Activated T-cell treated with anti-CD3 and anti-CD28 coated beads for 48 hours (primary cell): Measurements from ENCODE around the gene TP53TG5.

Experiments
- DNase-seq: peaks from one replicate; pipeline ENCODE4 v3.0.0-alpha.2; 2020; ENCODE audit warnings: low read depth

Gene TP53TG5

DNA sequence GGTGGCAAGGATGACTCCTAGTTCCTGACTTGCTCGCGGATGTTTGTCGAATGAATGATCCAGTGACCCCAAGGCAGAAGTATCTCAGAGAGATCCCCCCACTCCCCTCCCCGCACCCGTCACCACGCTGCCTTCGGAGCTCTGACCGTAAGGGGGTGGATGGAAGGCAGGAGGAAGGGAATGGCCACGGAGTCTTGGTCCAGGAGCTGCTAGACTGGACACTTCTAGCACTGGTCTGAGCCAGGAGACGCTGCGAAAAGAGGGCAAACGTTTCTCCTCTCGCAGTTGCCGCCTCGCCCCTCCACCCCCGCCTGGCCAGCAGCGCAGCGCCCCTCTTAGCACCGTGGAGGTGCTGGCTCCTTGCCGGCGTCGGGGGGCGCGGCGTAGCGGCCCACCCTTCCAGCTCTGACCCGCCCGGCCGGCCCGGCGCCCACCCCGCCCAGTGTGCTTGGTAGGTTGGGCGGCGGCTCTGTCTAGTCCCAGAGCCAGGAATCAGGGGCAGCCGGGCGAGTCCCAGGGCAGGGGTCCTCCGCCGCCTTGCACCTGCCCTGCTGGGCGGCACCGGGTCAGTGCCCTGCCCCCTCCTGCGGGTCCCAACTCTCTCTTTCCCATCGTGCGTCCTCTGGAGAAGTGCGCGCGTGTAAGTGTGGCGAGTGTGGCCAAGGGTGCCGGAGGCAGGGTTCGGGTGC is 27.6 kb upstream of the TP53TG5 start:
- no peak for DNase-seq

DNA sequence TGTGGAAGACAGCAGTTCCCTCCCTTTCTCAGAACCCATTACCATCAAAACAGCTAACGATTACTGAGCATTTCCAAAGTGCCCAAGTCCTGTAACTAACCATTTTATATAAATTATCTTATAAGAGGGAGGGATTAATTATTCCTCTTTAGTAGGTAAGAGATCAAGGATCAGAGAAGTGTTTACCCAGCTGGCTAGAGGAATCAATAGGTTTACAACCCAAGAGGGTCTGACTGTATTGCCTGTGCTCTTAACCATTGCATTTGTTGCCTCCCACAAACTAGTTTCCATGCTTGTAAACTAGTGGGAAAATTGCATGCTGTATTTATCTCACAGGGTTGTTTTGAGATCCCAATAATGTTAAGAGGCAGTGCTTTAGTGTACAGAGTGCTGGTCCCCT is 26.3 kb upstream of the TP53TG5 start:
- no peak for DNase-seq

DNA sequence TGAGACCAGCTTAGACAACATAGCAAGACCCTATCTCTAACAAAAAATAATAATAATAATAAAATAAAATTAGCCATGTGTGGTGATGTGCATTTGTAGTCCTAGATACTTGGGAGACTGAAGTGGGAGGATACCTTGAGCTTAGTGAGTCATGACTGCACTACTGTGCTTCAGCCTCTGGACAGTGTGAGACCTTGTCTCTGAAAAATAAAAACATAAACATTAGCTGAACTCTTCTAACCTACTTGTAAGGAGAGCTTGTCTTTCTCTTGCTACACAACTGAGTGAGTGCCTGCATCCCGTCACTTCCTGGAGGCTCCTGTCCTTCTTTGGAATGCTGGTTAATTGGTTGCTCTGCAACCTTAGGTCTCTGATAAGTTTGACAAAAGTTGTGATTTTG is 24.8 kb upstream of the TP53TG5 start:
- no peak for DNase-seq

DNA sequence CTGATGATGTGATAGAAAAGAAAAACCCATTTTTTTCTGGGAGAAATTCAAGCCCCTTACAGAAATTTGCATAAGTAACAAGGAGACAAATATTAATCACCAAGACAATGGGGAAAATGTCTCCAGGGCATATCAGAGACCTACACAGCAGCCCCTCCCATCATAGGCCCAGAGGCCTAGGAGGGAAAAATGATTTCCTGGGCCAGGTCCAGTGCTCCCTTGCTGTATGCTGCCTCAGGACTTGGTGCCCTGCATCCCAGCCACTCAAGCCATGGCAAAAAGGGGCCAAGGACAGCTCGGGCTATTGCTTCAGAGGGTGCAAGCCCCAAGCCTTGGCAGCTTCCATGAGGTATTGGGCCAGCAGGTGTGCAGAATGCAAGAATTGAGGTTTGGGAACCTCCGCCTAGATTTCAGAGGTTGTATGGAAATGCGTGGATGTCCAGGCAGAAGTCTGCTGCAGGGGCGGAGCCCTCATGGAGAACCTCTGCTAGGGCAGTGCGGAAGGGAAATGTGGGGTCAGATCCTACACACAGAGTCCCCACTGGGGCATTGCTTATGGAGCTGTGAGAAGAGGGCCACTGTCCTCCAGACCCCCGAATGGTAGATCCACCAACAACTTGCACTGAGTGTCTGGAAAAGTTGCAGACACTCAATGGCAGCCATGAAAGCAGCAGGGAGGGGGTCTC is 22.4 kb upstream of the TP53TG5 start:
- DNase-seq: no peak

DNA sequence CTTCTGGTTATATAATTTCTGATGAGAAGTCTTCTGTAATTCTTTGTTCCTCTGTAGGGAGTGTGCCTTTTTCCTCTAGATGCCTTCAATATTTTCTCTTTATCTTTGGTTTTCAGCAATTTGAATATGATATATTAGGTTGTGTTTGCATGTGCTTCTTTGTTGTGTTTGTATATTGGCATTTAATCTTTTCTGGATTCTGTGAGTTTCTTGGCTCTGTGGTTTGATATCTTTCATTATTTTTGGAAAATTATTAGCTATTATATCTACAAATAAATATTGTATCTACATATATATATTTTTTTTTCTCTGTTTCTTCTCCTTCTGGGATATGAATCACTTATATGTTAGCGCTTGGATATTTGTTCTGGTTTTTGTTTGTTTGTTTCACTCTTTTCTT is 20.9 kb upstream of the TP53TG5 start:
- DNase-seq: no peak

DNA sequence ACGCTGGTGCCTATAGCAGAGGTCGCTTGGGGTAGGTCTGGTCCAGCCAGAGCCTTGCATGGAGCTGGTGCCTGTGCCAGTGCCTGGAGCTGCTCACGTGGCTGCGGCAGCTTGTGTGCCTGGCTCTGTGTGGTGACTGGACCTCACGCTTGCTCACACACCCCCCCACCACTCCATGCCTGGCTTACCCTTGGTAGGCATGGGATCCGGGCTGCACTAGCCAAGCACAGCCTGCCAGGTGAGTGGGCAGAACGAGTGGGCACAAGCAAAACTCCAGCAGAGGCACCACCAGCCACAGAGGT is 16.9 kb upstream of the TP53TG5 start:
- no peak for DNase-seq

DNA sequence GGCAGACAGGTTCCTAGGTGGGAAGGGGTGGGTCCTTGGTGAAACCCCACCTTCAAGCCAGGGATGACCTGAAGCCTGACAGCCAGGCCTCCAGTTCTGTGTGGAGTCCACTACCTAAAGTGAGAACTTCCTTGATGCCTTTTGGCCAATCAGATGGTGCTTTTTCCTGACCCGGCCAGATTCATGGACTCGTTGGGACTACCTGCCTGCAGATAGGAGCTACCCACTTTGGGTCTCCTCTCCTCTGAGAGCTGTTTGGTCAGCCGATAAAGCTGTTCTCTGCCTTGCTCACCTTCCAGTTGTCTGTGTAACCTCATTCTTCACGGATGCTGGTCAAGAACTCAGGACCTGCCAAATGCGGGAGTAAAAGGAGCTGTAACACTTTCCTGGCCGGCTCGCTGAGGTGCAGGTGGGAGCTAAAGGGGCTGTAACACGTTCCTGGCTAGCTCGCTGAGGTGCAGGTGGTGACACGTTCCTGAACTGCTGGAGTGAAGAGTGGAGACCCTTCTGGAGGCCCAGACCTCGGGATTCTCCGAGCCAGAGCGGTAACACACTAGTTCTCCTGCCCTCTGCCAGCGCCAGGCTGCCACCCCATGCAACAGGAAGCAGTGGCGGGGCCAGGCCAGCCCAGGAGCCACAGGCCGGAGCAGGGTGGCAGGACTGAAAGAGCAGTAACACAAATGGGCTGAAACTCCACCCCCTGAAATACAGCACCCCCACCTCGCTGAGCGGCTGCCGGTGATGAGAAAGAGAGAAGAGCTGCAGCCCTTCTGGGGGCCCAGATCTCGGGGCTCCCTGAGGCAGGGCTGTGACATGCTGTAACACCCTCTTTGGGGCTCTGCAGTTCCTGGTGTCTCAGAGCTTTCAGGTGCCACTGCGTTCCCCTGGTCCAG is 16.3 kb upstream of the TP53TG5 start:
- no peak for DNase-seq

DNA sequence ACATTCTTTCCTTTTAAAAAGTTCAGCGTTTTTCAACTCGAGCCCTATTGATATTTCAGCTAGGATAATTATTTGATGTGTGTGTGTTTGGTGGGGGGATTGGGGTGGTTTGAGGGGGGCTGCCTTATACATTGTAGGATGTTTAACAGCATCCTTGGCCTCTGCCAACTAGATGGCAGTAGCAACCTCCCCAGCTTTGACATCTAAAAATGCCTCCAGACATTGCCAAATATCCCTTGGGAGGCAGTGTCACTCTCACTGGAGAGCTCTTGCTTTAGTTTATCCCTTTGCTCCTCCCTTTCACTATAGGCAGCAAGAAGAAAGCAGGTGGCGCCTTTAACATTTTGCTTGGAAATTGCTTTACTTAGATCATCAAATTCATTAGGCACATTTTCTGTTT is 14.6 kb upstream of the TP53TG5 start:
- DNase-seq: no peak

DNA sequence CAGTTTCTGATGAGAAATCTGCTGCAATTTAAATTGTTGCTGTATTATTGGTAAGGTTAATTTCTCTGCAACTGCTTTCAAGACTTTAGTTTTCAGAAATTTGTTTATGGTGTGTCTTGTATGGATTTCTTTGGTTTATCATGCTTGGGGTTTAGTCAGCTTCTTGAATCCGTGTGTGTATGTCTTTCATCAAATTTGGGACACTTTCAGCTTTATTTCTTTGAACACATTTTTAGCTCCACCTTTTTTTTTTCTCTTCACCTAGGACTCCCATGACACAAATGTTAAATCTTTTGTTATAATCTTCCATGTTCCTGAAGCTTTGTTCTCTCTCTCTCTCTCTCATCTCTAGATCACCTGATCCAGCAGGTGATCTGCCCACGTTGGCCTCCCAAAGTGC is 13.4 kb upstream of the TP53TG5 start:
- no peak for DNase-seq

DNA sequence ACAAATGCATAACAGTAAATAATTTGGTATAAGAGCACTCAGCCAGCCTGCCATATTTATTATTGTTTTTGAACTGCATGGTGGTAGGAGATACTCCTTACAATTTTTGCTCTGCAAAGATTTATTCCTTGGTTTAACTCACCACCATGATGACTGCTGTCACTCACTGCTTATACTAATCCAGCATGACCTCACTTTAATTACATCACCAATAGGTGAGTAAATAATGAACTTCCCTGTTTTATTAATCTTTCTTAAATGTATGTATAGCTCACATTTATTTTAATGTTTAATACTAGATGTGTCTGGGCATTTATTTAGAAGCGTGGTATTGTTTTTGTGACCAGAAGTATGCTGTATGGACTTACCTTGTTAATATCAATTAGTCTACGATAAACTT is 12.8 kb upstream of the TP53TG5 start:
- no peak for DNase-seq

DNA sequence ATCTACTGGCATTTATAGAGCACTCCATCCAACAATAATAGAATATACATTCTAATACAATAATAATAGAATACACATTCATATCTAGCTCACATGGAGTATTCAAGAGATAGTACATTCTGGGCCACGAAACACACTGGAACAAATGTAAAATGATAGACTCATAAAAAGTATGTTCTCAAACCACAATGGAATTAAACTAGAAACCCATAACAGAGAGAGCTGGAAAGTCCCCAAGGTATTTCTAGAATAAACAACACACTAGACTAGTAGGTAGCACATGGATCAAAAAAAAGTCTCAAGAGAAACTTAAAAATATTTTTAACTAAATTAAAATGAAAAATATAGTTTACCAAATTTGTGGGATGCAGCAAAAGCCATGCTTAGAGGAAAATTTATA is 9.1 kb upstream of the TP53TG5 start:
- DNase-seq: no peak

DNA sequence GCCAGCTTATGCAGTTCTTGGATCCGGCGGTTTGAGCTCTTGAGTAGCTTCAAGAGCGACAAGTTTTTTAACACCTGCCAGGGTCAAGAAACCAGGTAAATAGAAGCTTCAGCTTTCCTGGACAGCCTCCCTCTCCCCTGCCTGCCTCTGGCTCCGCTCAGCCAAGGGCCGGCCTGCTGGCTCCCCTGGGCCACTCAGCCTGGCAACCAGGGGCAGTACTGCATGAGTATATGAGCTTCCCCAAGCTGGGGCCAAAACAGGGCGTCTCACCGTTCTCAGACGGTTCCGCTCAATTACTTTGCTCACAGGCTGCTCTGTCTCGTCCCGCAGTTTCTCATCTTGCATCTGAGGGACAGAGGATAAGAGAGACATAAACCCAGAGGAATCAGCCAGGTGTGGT is 856 bp downstream of the TP53TG5 start:
- no peak for DNase-seq

DNA sequence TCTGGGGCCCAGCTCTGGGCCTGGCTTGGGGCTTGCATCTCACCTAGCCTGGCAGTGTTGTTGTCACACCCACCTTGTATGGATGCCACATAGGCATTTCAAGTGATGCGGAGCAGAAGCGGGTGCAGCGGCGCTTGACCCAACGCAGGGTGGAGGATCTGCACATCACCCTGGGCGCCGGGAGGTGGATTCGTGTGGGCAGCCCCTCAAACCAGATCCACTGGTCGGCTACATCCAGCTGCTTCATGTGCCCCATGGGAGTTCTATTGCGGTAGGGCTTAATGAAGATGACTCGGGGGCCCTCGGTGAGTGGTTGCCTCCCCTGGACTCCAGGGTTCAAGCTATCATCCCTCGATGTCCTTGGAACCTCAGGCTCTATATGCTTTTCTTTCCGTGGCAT is 3.2 kb downstream of the TP53TG5 start:
- DNase-seq: no peak

DNA sequence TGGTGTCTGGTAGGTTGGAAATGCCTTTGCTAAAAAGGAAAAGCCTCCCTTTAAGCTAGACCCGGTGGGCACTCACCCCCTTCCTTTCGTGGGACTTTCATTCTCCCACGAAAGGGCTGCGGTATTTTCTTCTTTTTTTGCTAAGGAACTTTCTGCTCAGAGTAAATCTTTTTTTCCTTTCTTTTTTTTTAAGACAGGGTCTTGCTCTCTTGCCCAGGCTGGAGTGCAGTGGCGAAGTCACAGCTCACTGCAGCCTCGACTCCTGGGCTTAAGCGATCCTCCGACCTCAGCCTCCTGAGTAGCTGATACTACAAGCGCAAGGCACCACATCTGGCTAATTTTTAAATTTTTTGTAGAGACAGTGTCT is 4.0 kb downstream of the TP53TG5 start:
- DNase-seq: no peak

DNA sequence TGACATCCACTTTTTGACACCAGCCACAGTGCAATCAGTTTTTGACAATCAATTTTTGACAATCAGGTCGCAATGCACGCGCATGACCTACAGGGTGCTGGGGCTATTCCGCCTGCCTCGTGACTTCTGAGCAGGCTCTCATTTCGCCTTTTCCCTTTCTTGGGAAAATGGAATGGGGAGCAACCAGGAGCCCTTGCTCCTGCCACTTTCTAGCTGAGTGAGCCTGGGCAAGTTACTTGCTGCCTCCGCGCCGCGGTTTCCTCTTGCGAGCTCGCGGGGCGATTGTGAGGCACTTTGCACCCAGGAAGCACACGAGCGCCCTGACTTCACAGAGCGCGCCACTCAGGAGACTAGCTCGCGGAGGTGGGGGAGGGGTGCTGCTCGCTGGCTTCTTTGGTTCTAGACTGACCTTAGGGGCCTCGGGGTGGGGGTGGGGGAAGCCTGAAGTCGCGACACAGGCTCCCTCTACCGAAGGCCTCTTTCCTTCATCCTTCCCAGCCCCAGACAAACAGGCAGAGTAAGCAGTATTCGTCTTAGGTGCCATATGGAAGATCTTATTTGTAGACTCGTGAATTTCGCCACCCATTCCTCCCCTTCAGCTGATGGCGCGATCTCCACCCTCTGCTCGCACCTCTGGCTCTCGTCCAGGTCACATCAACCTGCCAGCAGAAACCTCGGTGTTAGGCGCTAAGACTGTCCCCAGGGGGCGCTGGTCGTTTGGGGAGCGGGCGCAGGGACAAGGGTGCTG is 4.6 kb downstream of the TP53TG5 start:
- peak; percentile 87 for DNase-seq

DNA sequence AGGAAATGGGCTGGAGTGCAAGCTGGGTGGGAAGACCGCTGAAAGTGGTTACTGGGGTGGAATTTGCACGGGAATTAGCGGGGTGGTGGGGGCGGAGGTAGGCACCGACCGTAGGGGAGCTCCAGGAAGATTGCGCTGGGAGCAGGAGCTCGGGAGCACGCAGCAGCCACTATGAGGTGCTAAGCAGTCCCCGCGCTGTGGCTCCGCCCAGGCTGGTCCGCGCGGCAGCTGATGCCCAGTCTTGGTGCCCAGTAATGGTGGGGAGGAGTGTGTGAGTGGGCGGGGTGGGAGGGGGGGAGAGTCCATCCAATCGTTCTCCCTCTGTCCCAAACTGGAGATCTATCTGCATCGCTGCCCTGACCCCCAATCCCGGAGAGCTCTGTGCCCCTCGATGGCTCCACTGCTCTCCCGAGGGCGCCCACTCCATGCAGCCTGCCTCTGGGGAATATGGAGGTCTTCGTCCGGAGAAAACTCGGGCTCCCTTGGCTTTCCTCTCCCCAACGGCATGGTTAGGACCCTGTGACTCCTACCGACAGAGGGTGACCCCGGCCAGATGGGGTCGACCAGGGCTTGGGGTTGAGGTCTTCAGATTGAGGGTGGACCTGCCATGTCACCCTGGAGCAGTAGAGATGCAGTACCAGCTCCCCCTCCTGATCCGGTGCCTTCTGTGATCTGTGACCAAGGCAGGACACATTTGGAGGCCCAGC is 5.3 kb downstream of the TP53TG5 start:
- DNase-seq: no peak

DNA sequence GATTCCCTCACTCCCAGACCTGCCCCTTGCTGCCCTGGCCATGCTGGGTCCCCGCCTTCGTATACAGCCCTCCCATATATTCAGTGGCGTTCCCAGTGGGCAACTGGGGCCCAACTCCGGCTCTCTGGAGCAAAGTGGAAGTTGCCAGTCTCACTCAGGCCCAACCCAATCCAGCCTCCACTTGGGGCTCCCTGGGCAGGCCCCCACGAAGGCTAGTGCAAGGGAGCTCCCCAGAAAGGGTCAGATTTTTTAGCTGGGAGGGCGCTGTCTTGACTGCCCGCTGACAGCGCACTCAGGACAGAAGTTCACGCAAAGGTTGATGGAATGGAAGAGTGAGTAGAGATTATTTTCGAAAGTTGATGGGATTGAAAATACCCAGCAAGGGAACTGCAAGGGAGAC is 5.9 kb downstream of the TP53TG5 start:
- DNase-seq: no peak

DNA sequence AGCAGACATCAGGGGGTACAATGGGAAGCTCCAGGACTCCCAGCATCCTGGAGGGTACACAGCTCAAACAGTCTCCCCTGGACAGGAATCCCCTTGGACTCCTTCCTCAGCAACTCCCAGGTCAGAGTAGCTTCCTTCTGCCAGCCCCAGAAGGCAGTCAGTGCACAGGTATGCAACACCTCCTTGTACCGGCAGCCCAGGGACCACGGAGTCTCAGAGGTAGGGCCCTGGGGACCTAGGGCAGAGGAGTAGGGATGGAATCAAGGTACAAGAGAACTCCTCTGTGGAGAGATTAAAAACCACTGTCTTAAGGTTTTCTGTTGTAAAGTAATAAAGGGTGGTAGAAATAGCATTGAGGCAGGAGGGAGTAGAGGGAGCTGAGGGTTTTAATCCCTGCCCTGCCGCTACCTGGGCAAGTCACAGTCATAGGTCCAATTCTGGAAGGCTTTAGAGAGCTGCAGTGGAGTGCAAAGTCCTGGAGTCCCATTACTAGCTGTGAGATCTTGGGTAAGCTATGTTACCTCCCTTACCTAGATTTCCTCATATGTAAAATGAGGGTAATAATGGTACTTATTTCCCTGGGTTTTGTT is 7.5 kb downstream of the TP53TG5 start:
- no peak for DNase-seq

DNA sequence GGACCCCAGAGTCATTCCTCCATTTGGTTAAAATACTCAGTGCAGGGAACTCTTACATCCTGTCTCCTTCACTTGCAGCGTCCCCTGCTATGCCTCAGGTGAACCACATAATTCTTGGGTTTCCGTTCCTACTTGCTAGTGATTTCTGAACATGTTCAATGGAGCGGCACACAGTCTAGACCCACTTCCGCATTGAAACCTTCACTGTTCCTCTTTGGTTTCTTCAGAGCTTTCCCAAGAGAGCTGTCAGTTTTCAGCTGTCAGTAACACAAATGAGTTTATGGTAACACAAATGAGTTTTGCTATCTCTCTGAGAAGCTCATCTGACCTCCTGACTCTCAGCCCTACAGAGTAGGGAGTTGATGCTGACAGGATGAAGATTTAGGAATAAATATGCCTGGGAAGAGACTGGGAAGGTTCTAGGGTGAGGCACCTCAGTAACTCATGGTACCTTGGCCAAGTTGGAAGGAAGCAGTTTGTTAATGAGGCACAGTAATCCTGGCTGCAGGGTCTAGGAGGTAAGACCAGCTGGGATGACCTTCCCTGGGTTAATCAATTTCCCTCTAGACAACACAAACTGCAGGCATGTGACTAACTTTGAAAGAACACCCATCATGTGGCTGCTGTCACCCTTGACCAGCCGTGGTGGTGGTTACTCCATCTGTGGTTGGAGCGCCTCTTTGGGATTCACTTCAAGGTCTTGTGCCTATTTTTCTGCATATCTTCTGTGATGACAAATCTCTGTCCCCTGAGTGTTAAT is 9.7 kb downstream of the TP53TG5 start:
- no peak for DNase-seq

DNA sequence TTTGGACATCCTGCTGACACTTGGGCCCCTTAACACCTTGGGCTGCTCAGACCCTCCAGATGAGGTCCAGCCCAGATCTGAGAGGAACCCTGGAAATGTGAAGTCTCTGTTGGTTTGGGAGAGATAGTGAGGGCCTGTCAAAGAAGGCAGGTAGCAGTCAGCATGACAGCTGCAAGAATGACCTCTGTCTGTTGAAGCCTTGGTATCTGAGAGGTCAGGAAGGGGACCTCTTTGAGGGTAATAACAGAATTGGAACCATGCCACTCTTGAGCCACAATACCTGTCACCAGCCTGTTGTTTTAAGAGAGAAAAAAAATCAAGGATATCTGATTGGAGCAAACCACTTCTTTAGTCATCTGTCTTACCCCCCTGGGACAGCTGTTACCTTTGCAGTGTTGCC is 11.0 kb downstream of the TP53TG5 start:
- no peak for DNase-seq

DNA sequence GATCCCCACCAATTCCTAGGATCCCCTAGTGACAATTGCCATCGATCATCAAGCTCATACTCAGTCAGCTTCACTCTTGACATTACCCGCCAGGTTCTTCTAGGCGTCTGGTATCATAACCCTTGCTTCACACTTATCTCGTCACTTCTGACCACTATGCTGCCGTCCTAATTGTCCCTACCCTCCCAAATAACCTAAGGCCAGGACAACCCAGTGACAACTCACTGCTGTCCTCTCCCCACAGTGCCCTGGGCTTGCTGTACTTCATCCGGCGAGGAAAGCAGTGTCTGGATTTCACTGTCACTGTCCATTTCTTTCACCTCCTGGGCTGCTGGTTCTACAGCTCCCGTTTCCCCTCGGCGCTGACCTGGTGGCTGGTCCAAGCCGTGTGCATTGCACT is 11.5 kb downstream of the TP53TG5 start:
- DNase-seq: no peak
